Sigmoid colon (tissue), 7 donors: ENCODE data around the gene CEP57L1. TPM values are rescaled to one million over a fixed set of nuclear protein-coding genes. Genes with fewer than 3 reads are reported as not detected.
"Not testable (repeated sequence)": the region's sequence is repeated elsewhere in the genome, so short reads cannot be mapped to it uniquely, and the experiment has no call there.

ENCODE experiments used
- DNase-seq: peaks from one replicate; pipeline ENCODE4 v3.0.0-alpha.2; 2019
- H3K27ac ChIP-seq, 4 donors: fragments of 200-600 bp; sonication (generic); one replicate each; pipeline ENCODE4 v1.5.1; 2016 to 2019; ENCODE audit warnings: mild to moderate bottlenecking in 1 of 4
- H3K27me3 ChIP-seq, 3 donors: fragments of 200-600 bp; sonication (generic); one replicate each; pipeline ENCODE4 v1.5.1; 2019; ENCODE audit warnings: mild to moderate bottlenecking in 1 of 3
- H3K36me3 ChIP-seq, 4 donors: fragments of 200-600 bp; sonication (generic); one replicate each; pipeline ENCODE4 v1.5.1; 2016 to 2019
- H3K4me1 ChIP-seq, 4 donors: fragments of 200-600 bp; sonication (generic); one replicate each; pipeline ENCODE4 v1.5.1; 2017 to 2019
- H3K4me3 ChIP-seq, 4 donors: fragments of 200-600 bp; sonication (generic); one replicate each; pipeline ENCODE4 v1.5.1; 2017 to 2019; ENCODE audit warnings: mild to moderate bottlenecking in 2 of 4, moderate library complexity in 1 of 4
- H3K9me3 ChIP-seq, 4 donors: fragments of 200-600 bp in 3 of 4; sonication (generic) in 3 of 4; one replicate each; pipeline versions ENCODE4 v1.5.1 to v1.6.1; 2013 to 2019
- CTCF ChIP-seq, 4 experiments: fragments of 450-650 bp in 3 of 4; fragments of 200-600 bp in 1 of 4; IDR thresholded peaks; one replicate each; pipeline ENCODE4 v1.5.1; 2016 to 2019; ENCODE audit warnings: antibody characterized with exemption in 4 of 4, mild to moderate bottlenecking in 3 of 4, moderate library complexity in 2 of 4
- EP300 ChIP-seq, 4 donors: sonication (generic); formaldehyde crosslinking; IDR thresholded peaks; one replicate each; pipeline ENCODE4 v1.6.1; 2017; ENCODE audit warnings: antibody characterized with exemption in 4 of 4
- POLR2A ChIP-seq, 2 donors: fragments of 450-650 bp; IDR thresholded peaks; one replicate each; pipeline ENCODE4 v1.6.1; 2016; ENCODE audit warnings: antibody characterized with exemption in 2 of 2, mild to moderate bottlenecking in 2 of 2, moderate library complexity in 2 of 2
- POLR2AphosphoS5 ChIP-seq, 4 donors: sonication (generic); formaldehyde crosslinking; IDR thresholded peaks; one replicate each; pipeline ENCODE4 v1.6.1; 2017; ENCODE audit warnings: antibody characterized with exemption in 4 of 4
- WGBS, 2 donors: extraction: QIAGEN DNeasy Blood & Tissue Kit; methylation state at CpG; one replicate each; pipeline ENCODE4 v1.1.7; 2013; 5-methylcytosine and 5-hydroxymethylcytosine counted together
- intact Hi-C: fragments of 100-400 bp; cut with DNase I; formaldehyde crosslinking; loops from one replicate; pipeline ENCODE4 v1.15.1; 2023
- polyA plus RNA-seq, 3 donors: library from polyadenylated mRNA; stranded (reverse); fragments of 200-250 nt; gene quantifications; one replicate each; pipeline ENCODE4 v1.2.3, GENCODE V29; 2013
- total RNA-seq, 4 donors: library from RNA; depleted of rRNA; stranded (reverse); fragments of >200 nt; gene quantifications; one replicate each; pipeline ENCODE4 v1.1.0, GENCODE V29; 2016
- donor health status: healthy with polysubstance abuse.
- donor health status: Bipolar disorder and iron deficiency.
- donor health status: healthy.

Gene CEP57L1
- total and polyA plus RNA-seq, 7 donors = 5.4 to 21.0 (median 12.6) TPM

- Histone ChIP-seq H3K27ac (no peak overlapping the region), H3K4me3 (no peak overlapping the region), H3K4me1 (peaks cover 0 to 15% (median 10%) of the 10 kb centered on the region in 4 donors), H3K27me3 (no peaks in the 10 kb centered on the region), H3K9me3 (no peaks in the 10 kb centered on the region), H3K36me3 (no peaks in the 10 kb centered on the region)
- TF ChIP-seq EP300 (IDR thresholded peaks at IDR 0.05) = no peak
- no peak for TF ChIP-seq POLR2A (IDR thresholded peaks at IDR 0.05)
- TF ChIP-seq POLR2AphosphoS5 (IDR thresholded peaks at IDR 0.05) = no peak
- TF ChIP-seq CTCF (IDR thresholded peaks at IDR 0.05) = no peak
- 65 to 86% methylated on average over 3 of the region's 3 CpGs for WGBS, 2 donors
- intact Hi-C loops = no loop called here
- DNase-seq = no peak
These were observed 30.2 kb downstream of the CEP57L1 start for GRCh38 chr6:109125504-109125903.

GRCh38 chr6:109130065-109130464 is 34.8 kb downstream of the CEP57L1 start:
- WGBS, 2 donors = 87 to 95% methylated on average over 3 of the region's 3 CpGs
- H3K9me3 ChIP-seq = no peaks in the 10 kb centered on the region

GRCh38 chr6:109135600-109135999 is 40.3 kb downstream of the CEP57L1 start:
- H3K9me3 ChIP-seq, H3K4me3 ChIP-seq, DNase-seq, H3K27ac ChIP-seq, H3K27me3 ChIP-seq, intact Hi-C loops, H3K4me1 ChIP-seq, H3K36me3 ChIP-seq: not testable (repeated sequence)
- 96 to 100% methylated on average over 1 of the region's 1 CpG for WGBS, 2 donors

More at GRCh38 chr6:109130065-109130464, 34.8 kb downstream of the CEP57L1 start:
- Histone ChIP-seq H3K4me1 (no peaks in the 10 kb centered on the region), H3K4me3 (no peak overlapping the region), H3K27ac (no peak overlapping the region), H3K36me3 (no peaks in the 10 kb centered on the region), H3K27me3 (no peaks in the 10 kb centered on the region)
- no peak for TF ChIP-seq EP300 (IDR thresholded peaks at IDR 0.05)
- no peak for TF ChIP-seq CTCF (IDR thresholded peaks at IDR 0.05)
- TF ChIP-seq POLR2A (IDR thresholded peaks at IDR 0.05) = no peak
- no peak for TF ChIP-seq POLR2AphosphoS5 (IDR thresholded peaks at IDR 0.05)
- intact Hi-C loops = no loop called here
- DNase-seq = no peak

GRCh38 chr6:109136039-109136438 is 40.7 kb downstream of the CEP57L1 start:
- H3K36me3 ChIP-seq, H3K9me3 ChIP-seq, H3K4me3 ChIP-seq, intact Hi-C loops, H3K27ac ChIP-seq, H3K27me3 ChIP-seq, H3K4me1 ChIP-seq, DNase-seq: not testable (repeated sequence)
- 96 to 97% methylated on average over 6 of the region's 6 CpGs for WGBS, 2 donors

- H3K4me3 ChIP-seq, H3K4me1 ChIP-seq, DNase-seq, H3K36me3 ChIP-seq, H3K9me3 ChIP-seq, H3K27me3 ChIP-seq, intact Hi-C loops, H3K27ac ChIP-seq: not testable (repeated sequence)
- 93 to 98% methylated on average over 6 of the region's 6 CpGs for WGBS, 2 donors
These were observed 41.2 kb downstream of the CEP57L1 start for GRCh38 chr6:109136530-109136929.

- intact Hi-C loops = no loop called here
- DNase-seq = no peak
- Histone ChIP-seq H3K4me3 (no peak overlapping the region), H3K27me3 (no peaks in the 10 kb centered on the region), H3K4me1 (no peaks in the 10 kb centered on the region), H3K9me3 (no peaks in the 10 kb centered on the region), H3K36me3 (peaks cover 0 to 8% (median 0%) of the 10 kb centered on the region in 4 donors), H3K27ac (no peak overlapping the region)
- WGBS, 2 donors = 94 to 95% methylated on average over 6 of the region's 6 CpGs
- TF ChIP-seq POLR2AphosphoS5 (IDR thresholded peaks at IDR 0.05) (no peak), EP300 (IDR thresholded peaks at IDR 0.05) (no peak), POLR2A (IDR thresholded peaks at IDR 0.05) (no peak), CTCF (IDR thresholded peaks at IDR 0.05) (no peak)
These were observed 43.8 kb downstream of the CEP57L1 start for GRCh38 chr6:109139109-109139508.

- intact Hi-C loops, DNase-seq, H3K9me3 ChIP-seq, H3K4me1 ChIP-seq, H3K27ac ChIP-seq, H3K36me3 ChIP-seq, H3K27me3 ChIP-seq, H3K4me3 ChIP-seq: not testable (repeated sequence)
These were observed 46.8 kb downstream of the CEP57L1 start for GRCh38 chr6:109142067-109142466.
